IPS-18a (cell line): ENCODE measurements around the gene PKN2.

Experiments used
- H3K27ac ChIP-seq: one replicate; pipeline ENCODE4 v1.5.1; 2013; ENCODE audit warnings: low read length
- H3K27me3 ChIP-seq: one replicate; pipeline ENCODE4 v1.6.1; 2013; ENCODE audit warnings: mild to moderate bottlenecking, low read length; ENCODE audit not compliant: control insufficient read depth, insufficient read depth
- H3K36me3 ChIP-seq: one replicate; pipeline ENCODE4 v1.6.1; 2013; ENCODE audit warnings: low read depth, low read length; ENCODE audit not compliant: control insufficient read depth
- H3K4me1 ChIP-seq: one replicate; pipeline ENCODE4 v1.6.1; 2013; ENCODE audit warnings: low read depth, low read length; ENCODE audit not compliant: control insufficient read depth
- H3K4me3 ChIP-seq: one replicate; pipeline ENCODE4 v1.5.1; 2013; ENCODE audit warnings: low read length
- H3K9ac ChIP-seq: one replicate; pipeline ENCODE4 v1.6.1; 2013; ENCODE audit warnings: mild to moderate bottlenecking, low read length, moderate library complexity
- H3K9me3 ChIP-seq: one replicate; pipeline ENCODE4 v1.6.1; 2013; ENCODE audit warnings: low read depth, low read length; ENCODE audit not compliant: control insufficient read depth

Gene PKN2

DNA sequence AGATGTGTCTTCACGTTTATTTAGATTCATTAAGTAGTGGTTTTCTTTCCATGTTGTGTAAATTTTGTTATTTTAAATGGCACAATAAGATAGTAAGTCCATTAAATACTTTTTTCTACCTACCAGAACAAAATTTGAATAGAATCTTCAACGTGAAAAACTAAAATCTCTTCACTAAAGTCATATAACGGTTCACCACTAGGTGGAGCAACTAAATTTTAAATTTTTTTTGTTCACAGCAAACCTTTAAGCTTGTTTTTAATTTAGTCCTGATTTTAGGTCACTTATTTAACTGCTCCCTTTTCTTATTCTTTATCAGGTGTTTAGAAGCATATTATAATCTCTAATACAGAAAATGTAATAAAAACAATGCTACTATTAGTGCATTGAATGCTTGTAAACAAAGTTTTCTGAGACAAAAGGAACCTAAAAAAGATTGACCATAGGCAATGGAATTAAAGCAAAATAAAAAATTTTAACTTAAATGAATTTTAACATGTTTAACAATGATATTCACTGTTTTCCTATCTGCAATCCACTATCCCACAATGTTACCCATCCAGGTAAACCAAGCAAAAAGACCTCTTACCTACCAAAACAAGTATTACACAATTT is 28.3 kb upstream of the PKN2 start:
- Histone ChIP-seq H3K36me3 (no peaks in the 10 kb centered on the region), H3K9me3 (no peaks in the 10 kb centered on the region), H3K27ac (no peak overlapping the region), H3K4me1 (no peaks in the 10 kb centered on the region), H3K4me3 (no peak overlapping the region), H3K9ac (no peak overlapping the region), H3K27me3 (no peaks in the 10 kb centered on the region)

DNA sequence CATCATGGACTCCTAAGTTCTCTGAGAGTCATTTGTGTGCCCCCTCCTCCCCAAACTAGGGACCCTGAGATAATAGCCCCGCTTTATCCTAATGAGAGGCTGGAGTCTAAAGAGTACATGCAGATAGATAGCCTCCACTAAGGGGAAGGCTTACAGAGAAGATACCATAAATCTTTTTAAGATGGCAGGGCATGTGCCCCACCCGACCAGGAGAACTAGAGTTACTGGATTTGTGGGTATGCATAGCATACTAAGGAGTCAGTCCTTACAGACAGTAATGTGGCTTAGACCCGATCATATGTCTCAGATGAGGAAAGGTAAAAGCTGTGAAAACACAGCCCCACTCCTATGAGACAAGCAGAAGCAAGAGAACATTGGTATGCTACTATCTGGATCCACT is 25.7 kb upstream of the PKN2 start:
- H3K9ac ChIP-seq, result no peak overlapping the region
- H3K4me3 ChIP-seq, result no peak overlapping the region
- no peaks in the 10 kb centered on the region for H3K9me3 ChIP-seq
- H3K4me1 ChIP-seq, result peaks cover 18% of the 10 kb centered on the region
- no peak overlapping the region for H3K27ac ChIP-seq
- H3K27me3 ChIP-seq, result no peaks in the 10 kb centered on the region
- H3K36me3 ChIP-seq, result no peaks in the 10 kb centered on the region

DNA sequence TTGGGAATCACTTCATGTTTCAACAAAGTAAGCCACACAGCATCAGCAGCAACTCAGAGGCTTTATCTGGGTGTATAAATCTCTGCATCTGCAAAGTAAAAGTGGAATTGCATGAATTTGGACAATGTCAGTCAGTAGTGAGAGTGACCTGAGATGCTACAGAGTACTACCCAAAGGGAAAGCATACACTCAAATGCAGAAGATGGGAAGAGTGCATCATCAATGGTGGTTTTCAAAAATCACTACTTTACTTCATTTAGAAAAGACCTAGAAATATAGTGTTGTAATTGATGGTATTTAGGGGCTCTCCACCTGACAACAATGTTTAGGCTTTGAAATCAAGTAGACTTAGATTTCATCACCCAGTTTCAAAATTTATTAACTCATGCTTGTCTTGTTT is 24.5 kb upstream of the PKN2 start:
- Histone ChIP-seq H3K4me3 (no peak overlapping the region), H3K4me1 (peaks cover 18% of the 10 kb centered on the region), H3K27me3 (no peaks in the 10 kb centered on the region), H3K9me3 (no peaks in the 10 kb centered on the region), H3K27ac (no peak overlapping the region), H3K9ac (no peak overlapping the region), H3K36me3 (no peaks in the 10 kb centered on the region)

DNA sequence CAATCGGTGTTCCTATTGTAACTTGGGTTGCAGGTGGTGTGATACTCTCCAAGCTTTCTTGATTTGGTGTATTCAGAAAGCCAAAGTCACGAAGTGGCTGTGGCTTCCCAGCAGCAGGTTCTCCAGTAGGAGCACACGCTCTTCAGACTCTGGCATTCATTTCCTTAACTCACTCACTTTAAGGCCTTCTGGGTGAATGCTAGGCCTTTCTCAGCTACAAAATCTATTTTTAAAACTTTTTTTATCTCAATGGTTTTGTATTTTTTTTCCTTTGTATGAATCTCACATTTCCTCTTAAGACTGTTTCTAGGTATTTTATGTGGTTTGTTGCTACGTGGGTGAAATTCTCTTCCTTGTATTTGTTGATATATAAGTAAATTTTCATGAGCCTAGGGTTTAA is 22.9 kb upstream of the PKN2 start:
- no peaks in the 10 kb centered on the region for H3K27me3 ChIP-seq
- H3K9ac ChIP-seq, result no peak overlapping the region
- no peaks in the 10 kb centered on the region for H3K9me3 ChIP-seq
- peaks cover 18% of the 10 kb centered on the region for H3K4me1 ChIP-seq
- H3K36me3 ChIP-seq, result no peaks in the 10 kb centered on the region
- H3K27ac ChIP-seq, result no peak overlapping the region
- H3K4me3 ChIP-seq, result no peak overlapping the region

DNA sequence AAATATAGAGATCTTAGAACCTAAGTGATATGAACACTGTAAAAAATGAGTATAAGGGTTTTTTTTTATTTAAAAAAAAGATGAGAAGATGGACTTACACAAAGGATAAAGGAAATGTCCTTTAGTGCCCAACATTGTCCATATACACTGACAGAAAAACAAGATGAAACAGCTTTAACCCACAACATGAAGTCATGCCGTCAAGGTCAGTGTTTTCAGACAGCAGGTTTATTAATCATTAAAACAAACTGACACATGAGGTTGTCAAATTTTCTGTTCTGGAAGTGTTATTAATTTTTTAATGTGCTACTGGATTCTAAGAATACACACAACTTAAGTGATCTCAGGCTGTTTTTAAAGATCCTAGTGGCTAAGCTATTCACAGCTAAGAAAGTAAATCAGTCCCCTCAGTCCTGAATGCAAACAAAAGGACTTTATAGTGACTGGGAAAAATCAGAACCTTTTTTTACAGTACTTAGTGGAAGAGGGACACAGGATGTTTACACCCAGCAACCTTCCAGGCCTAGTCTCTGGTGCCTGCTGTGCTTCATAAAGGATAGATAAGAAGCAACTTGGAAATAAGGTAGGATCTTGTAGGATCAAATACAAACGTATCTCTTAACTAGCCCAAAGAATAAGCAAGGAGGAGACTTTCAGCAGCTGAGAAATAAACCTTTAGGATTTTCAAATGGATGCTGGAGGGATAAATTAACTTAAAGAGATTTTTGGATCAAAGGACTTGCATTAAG is 21.9 kb upstream of the PKN2 start:
- Histone ChIP-seq H3K9me3 (no peaks in the 10 kb centered on the region), H3K36me3 (no peaks in the 10 kb centered on the region), H3K27ac (no peak overlapping the region), H3K9ac (no peak overlapping the region), H3K4me1 (peaks cover 18% of the 10 kb centered on the region), H3K27me3 (no peaks in the 10 kb centered on the region), H3K4me3 (no peak overlapping the region)

DNA sequence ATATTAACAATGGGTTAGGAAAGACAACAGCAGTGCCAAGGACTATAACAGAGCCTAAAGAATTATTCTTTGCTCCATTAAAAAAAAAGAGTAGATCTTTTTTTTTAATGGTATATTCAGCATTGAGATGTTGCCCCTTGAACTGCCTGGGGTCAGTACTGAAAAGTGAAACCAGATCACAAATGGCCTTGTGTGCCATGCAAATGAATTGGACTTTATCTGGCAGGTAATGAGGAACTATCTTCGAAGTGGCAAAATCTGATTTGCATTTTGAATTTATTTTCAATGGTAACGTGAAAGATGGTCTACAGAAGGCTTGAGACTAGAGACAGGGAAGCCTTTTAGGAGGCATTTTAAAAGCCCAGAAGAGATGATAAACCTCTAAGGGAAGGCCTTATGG is 21.4 kb upstream of the PKN2 start:
- Histone ChIP-seq H3K27me3 (no peaks in the 10 kb centered on the region), H3K27ac (no peak overlapping the region), H3K9ac (no peak overlapping the region), H3K36me3 (no peaks in the 10 kb centered on the region), H3K4me3 (no peak overlapping the region), H3K4me1 (peaks cover 18% of the 10 kb centered on the region), H3K9me3 (no peaks in the 10 kb centered on the region)

DNA sequence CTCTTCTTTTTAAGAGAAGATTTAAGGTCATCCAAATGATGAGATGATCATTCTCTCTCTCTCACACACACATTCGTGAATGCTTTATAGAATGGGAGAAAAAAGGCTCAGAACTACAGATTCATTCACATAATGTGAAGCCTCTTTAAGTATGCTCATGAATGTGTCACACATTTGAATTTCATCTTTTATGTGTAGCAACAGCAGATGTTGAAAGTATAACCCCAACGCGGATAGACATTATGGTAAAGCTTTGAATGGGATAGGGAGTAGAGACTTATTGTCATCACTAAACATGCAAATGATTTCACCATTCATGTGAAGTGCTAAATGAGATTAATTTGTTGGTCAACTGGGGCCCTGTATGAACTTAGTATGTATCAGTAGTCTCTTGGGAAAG is 15.7 kb upstream of the PKN2 start:
- Histone ChIP-seq H3K4me1 (no peaks in the 10 kb centered on the region), H3K36me3 (no peaks in the 10 kb centered on the region), H3K27ac (no peak overlapping the region), H3K4me3 (no peak overlapping the region), H3K9ac (no peak overlapping the region), H3K9me3 (no peaks in the 10 kb centered on the region), H3K27me3 (no peaks in the 10 kb centered on the region)

DNA sequence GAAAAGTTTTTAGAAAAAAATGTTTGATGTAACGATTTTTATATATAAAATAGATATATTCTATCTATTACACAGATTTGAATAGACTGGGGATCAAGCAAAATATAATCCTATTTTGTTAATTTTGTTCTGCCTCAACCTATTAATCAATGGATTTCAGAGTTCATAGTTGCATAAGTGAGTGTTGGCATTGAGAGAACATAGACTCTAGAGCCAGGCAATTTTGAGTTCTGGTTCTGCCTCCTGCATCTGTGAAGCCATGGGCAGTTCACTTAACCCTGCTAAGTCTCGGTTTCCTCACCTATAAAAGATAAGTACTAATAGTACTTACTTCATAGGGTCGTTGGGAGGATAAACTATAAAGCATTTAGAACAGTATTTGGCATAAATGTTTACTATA is 13.6 kb upstream of the PKN2 start:
- no peak overlapping the region for H3K27ac ChIP-seq
- H3K9ac ChIP-seq, result no peak overlapping the region
- H3K36me3 ChIP-seq, result no peaks in the 10 kb centered on the region
- H3K27me3 ChIP-seq, result no peaks in the 10 kb centered on the region
- H3K9me3 ChIP-seq, result no peaks in the 10 kb centered on the region
- H3K4me3 ChIP-seq, result no peak overlapping the region
- no peaks in the 10 kb centered on the region for H3K4me1 ChIP-seq

DNA sequence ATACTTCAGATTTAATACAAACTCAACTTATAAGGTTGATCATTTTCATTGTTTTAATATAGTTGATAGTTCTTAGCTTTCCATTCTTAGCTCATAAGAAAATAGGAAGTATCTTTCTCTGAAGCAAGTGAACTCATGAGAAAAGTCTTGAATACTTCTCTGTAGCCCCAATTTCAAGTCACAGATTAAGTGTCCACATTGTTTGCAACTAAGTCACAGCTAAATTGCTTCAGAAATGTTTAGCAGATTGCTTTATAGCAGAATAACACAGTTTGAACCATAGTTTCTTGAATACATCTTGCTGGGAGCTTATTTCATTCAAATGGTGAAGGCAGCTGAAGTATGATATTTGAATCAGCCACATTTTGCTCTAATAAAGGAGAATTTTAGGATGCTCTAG is 10.6 kb upstream of the PKN2 start:
- H3K36me3 ChIP-seq, result no peaks in the 10 kb centered on the region
- H3K4me1 ChIP-seq, result no peaks in the 10 kb centered on the region
- no peak overlapping the region for H3K27ac ChIP-seq
- no peak overlapping the region for H3K9ac ChIP-seq
- no peaks in the 10 kb centered on the region for H3K27me3 ChIP-seq
- H3K9me3 ChIP-seq, result no peaks in the 10 kb centered on the region
- no peak overlapping the region for H3K4me3 ChIP-seq

DNA sequence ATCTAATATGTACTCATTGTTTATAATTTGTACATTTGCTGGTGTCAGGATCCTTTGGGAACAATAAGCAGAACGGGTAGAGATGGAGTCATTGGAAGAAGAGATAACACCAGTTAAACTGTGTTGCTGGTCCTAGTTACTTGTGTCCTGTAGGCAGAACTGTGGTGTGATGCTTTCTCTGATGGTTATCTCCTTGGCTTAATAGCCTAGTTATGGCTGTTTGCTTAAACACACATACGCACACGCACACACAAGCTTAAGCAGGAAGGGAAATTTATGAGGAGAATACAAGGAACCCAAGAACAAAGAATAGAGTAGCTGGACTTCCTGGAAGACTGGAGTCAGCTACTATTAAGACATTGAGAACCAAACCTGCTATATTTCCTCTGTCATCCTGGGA is 5.7 kb upstream of the PKN2 start:
- H3K27me3 ChIP-seq, result no peaks in the 10 kb centered on the region
- H3K9ac ChIP-seq, result no peak overlapping the region
- H3K4me1 ChIP-seq, result peaks cover 4% of the 10 kb centered on the region
- no peaks in the 10 kb centered on the region for H3K9me3 ChIP-seq
- no peak overlapping the region for H3K27ac ChIP-seq
- no peak overlapping the region for H3K4me3 ChIP-seq
- no peaks in the 10 kb centered on the region for H3K36me3 ChIP-seq

DNA sequence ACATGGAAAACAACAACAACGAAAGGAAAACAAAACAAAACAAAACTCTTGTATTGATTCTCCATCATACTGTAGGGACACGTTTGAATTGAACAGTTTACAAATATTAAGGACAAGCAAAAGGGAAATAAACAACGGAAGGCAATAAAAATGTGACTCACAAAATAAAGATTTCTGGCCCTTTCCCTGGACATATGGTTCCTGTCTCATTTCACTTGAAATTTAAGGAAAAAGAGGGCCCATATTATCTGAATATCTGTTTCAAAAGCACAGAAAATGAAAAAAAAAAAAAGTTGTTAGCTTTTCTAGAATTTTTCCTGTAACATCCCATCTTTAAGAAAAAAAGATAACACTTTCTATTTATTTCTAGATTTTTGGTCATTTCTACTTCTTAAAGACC is 3.6 kb upstream of the PKN2 start:
- Histone ChIP-seq H3K36me3 (no peaks in the 10 kb centered on the region), H3K27me3 (no peaks in the 10 kb centered on the region), H3K27ac (no peak overlapping the region), H3K9me3 (no peaks in the 10 kb centered on the region), H3K4me3 (no peak overlapping the region), H3K4me1 (peaks cover 4% of the 10 kb centered on the region), H3K9ac (no peak overlapping the region)

DNA sequence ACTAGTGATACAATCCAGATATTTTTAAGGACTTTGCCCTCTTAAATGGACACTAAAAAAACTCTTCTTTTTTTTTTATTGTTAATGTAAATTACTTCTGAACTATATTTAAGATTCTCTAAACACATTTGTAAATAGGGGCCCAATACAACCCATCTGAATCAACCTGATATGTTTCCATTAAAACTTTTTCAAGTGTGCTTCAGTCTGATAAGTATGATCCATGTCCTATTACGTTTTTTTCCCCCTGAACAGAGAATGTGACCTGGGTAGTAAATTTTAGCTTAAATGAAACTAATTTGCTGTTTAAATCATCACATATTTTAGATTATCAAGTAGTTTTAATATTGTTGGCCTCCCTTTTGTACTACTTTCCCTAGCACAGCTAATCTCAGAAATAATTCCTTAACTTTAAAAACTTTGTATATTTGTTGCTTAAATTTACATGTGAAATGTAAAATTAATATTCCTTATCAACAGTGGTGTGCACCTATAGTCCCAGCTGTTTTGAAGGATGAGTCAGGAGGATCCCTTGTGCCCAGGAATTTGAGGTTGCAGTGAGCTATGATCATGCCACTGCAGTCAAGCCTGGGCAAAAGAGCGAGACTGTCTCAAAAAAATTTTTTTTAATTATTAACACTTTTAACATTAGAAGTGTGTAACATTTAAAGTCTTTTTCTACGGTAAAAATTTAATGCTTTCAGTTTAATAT is 3.0 kb upstream of the PKN2 start:
- Histone ChIP-seq H3K4me3 (no peak overlapping the region), H3K9me3 (no peaks in the 10 kb centered on the region), H3K27ac (no peak overlapping the region), H3K36me3 (no peaks in the 10 kb centered on the region), H3K4me1 (peaks cover 4% of the 10 kb centered on the region), H3K9ac (no peak overlapping the region), H3K27me3 (no peaks in the 10 kb centered on the region)
